HG03439 (cell line): ENCODE results near the gene NEMF.
A peak's percentile ranks its signal among the peaks of the same experiment; 100 is the strongest.
"Not testable (repeated sequence)": the region's sequence is repeated elsewhere in the genome, so short reads cannot be mapped to it uniquely, and the experiment has no call there.

ENCODE experiments used
- ATAC-seq: cut with Tn5 transposase; IDR thresholded peaks from one replicate; pipeline ENCODE4 v1.9.1; 2021; ENCODE audit warnings: mild to moderate bottlenecking, moderate library complexity; ENCODE audit not compliant: unreplicated experiment

Gene NEMF

GRCh38 chr14:49852301-49853157, at the start of gene NEMF:
TSS of gene NEMF (minus strand) at chr14:49852788. CDS start at chr14:49852753, 35 bp downstream.
- peak; percentile 84 for ATAC-seq

GRCh38 chr14:49900973-49901372, 48.4 kb upstream of the NEMF start:
- no peak for ATAC-seq

GRCh38 chr14:49898485-49898884, 45.9 kb upstream of the NEMF start:
- no peak for ATAC-seq

- no peak for ATAC-seq
These were observed 45.4 kb upstream of the NEMF start for GRCh38 chr14:49897965-49898364.

- no peak for ATAC-seq
These were observed 44.8 kb upstream of the NEMF start for GRCh38 chr14:49897414-49897813.

GRCh38 chr14:49896966-49897365, 44.4 kb upstream of the NEMF start:
- no peak for ATAC-seq

GRCh38 chr14:49896272-49896671, 43.7 kb upstream of the NEMF start:
- not testable (repeated sequence) for ATAC-seq

- ATAC-seq = no peak
These were observed 42.9 kb upstream of the NEMF start for GRCh38 chr14:49895480-49895879.

- ATAC-seq = not testable (repeated sequence)
These were observed 41.9 kb upstream of the NEMF start for GRCh38 chr14:49894214-49895107.

- ATAC-seq = peak; percentile 42
These were observed 41.0 kb upstream of the NEMF start for GRCh38 chr14:49893309-49894213.

- ATAC-seq = peak; percentile 85
These were observed 40.2 kb upstream of the NEMF start, which contains the start of gene ARF6 for GRCh38 chr14:49892636-49893308. TSS of gene ARF6 (plus strand) at chr14:49893082. CDS start at chr14:49893737, 655 bp downstream.

- peak; percentile 21 for ATAC-seq
These were observed 39.7 kb upstream of the NEMF start for GRCh38 chr14:49892301-49892635.

- ATAC-seq = no peak
These were observed 35.7 kb upstream of the NEMF start for GRCh38 chr14:49888293-49888692.

GRCh38 chr14:49886523-49886922, 33.9 kb upstream of the NEMF start:
- no peak for ATAC-seq

GRCh38 chr14:49882826-49883694, 30.5 kb upstream of the NEMF start:
- no peak for ATAC-seq

GRCh38 chr14:49881350-49882001, 28.9 kb upstream of the NEMF start:
- ATAC-seq = no peak

- ATAC-seq = no peak
These were observed 27.9 kb upstream of the NEMF start for GRCh38 chr14:49880267-49881064.
